CD4-positive, alpha-beta memory T cell (primary cell): Measurements from ENCODE around the gene KRTAP3-2. TPM values are rescaled to one million over a fixed set of nuclear protein-coding genes. Genes with fewer than 3 reads are reported as not detected.
A peak's percentile ranks its signal among the peaks of the same experiment; 100 is the strongest.

ENCODE experiments used
- CTCF ChIA-PET: fragments of 350-600 bp; sonication (Branson Sonifier 250); formaldehyde crosslinking; loops from one replicate; lab custom pipeline; 2021; ENCODE audit warnings: inconsistent platforms; ENCODE audit not compliant: partially characterized antibody; lab: Charles Lee
- POLR2A ChIA-PET: fragments of 350-600 bp; sonication (Branson Sonifier 250); formaldehyde crosslinking; loops from one replicate; lab custom pipeline; 2021; ENCODE audit not compliant: partially characterized antibody; lab: Charles Lee
- DNase-seq, 5 donors: peaks; one replicate each; pipeline versions ENCODE4 v3.0.0 to v3.0.0-alpha.2; 2020 to 2022; ENCODE audit warnings: mixed read lengths in 1 of 5
- H3K27ac ChIP-seq: one replicate; pipeline ENCODE4 v1.7.0; 2013; ENCODE audit warnings: low read depth, low read length
- H3K27me3 ChIP-seq: 2 replicates; pipeline ENCODE4 v1.7.0; 2013; ENCODE audit warnings: mild to moderate bottlenecking, low read length, moderate library complexity; ENCODE audit not compliant: insufficient read depth
- H3K36me3 ChIP-seq: 2 replicates; pipeline ENCODE4 v1.7.0; 2013; ENCODE audit warnings: mild to moderate bottlenecking, low read length, moderate library complexity; ENCODE audit not compliant: insufficient read depth
- H3K4me1 ChIP-seq: 2 replicates; pipeline ENCODE4 v1.7.0; 2013; ENCODE audit warnings: mild to moderate bottlenecking, low read length, moderate library complexity; ENCODE audit not compliant: insufficient read depth
- H3K4me3 ChIP-seq, 2 donors: one replicate each; pipeline ENCODE4 v1.7.0; 2013; ENCODE audit warnings: low read length in 2 of 2, mild to moderate bottlenecking in 1 of 2
- H3K9me3 ChIP-seq, 2 donors: one replicate each; pipeline ENCODE4 v1.7.0; 2013; ENCODE audit warnings: low read length in 2 of 2, control low read depth in 1 of 2; ENCODE audit not compliant: control insufficient read depth in 1 of 2
- H3K27ac Mint-ChIP-seq, 7 donors: one replicate each; pipeline ENCODE4 v1.8.0; 2020 to 2021; ENCODE audit warnings: mixed read lengths in 7 of 7, mild to moderate bottlenecking in 6 of 7, inconsistent platforms in 3 of 7, moderate library complexity in 3 of 7
- H3K27me3 Mint-ChIP-seq, 2 donors: one replicate each; pipeline ENCODE4 v1.8.0; 2020 to 2021; ENCODE audit warnings: mixed read lengths in 2 of 2
- H3K36me3 Mint-ChIP-seq, 2 donors: one replicate each; pipeline ENCODE4 v1.8.0; 2020 to 2021; ENCODE audit warnings: mixed read lengths in 2 of 2, inconsistent platforms in 1 of 2, mild to moderate bottlenecking in 1 of 2
- H3K4me1 Mint-ChIP-seq, 4 donors: one replicate each; pipeline ENCODE4 v1.8.0; 2020 to 2021; ENCODE audit warnings: mixed read lengths in 4 of 4, mild to moderate bottlenecking in 1 of 4
- H3K4me3 Mint-ChIP-seq, 8 donors: one replicate each; pipeline ENCODE4 v1.8.0; 2020 to 2021; ENCODE audit warnings: mixed read lengths in 8 of 8, mild to moderate bottlenecking in 7 of 8, moderate library complexity in 6 of 8, inconsistent platforms in 3 of 8
- H3K9me3 Mint-ChIP-seq, 8 donors: one replicate each; pipeline ENCODE4 v1.8.0; 2020 to 2021; ENCODE audit warnings: mixed read lengths in 8 of 8, mild to moderate bottlenecking in 5 of 8, inconsistent platforms in 3 of 8, moderate library complexity in 1 of 8
- intact Hi-C: fragments of 100-400 bp; cut with micrococcal nuclease; formaldehyde crosslinking; loops from one replicate; pipeline ENCODE4 v1.15.1; 2023
- polyA plus RNA-seq, 2 donors: library from polyadenylated mRNA; unstranded; fragments of 300-500 nt; fragmentation: Illumina TruSeq; gene quantifications; one replicate each; pipeline ENCODE4 v1.2.3, GENCODE V29; 2021
- total RNA-seq, 2 experiments: library from RNA; stranded (reverse); gene quantifications; one replicate each; pipeline ENCODE4 v1.2.3, GENCODE V29; 2021

Gene KRTAP3-2
- total and polyA plus RNA-seq, 4 experiments from 2014 or later = not detected

GRCh38 chr17:40966848-40967247 is 32.9 kb downstream of the KRTAP3-2 start, which contains the start of gene KRT39:
Gene KRT39 (minus strand): TSS chr17:40966948. CDS start chr17:40966856, 92 bp downstream.
- intact Hi-C loops = no loop called here
- H3K4me3 ChIP-seq = no peak within 1 kb of the TSS
- Mint-ChIP-seq H3K27me3 (peaks cover 2 to 9% of the 10 kb centered on the region in 2 donors), H3K4me3 (no peak within 1 kb of the TSS), H3K36me3 (no peaks in the 10 kb centered on the region), H3K27ac (no peak within 1 kb of the TSS), H3K4me1 (peaks cover 0 to 3% (median 0%) of the 10 kb centered on the region in 4 donors), H3K9me3 (peaks cover 0 to 4% (median 0%) of the 10 kb centered on the region in 8 donors)
- H3K4me1 ChIP-seq = no peaks in the 10 kb centered on the region
- H3K9me3 ChIP-seq = no peaks in the 10 kb centered on the region
- no peak within 1 kb of the TSS for H3K27ac ChIP-seq
- H3K36me3 ChIP-seq = no peaks in the 10 kb centered on the region
- CTCF ChIA-PET = interaction anchor here (1.4 kb wide), 1 partner anchor 15 kb away, joined by 4 read pairs; no protein-coding TSS in a partner anchor
- POLR2A ChIA-PET = no interaction called here
- H3K27me3 ChIP-seq = no peaks in the 10 kb centered on the region
- no peak for DNase-seq

- no peak overlapping the region for H3K4me3 Mint-ChIP-seq
- ChIA-PET POLR2A (no interaction called here), CTCF (interaction anchor here (0.8 to 2.3 kb wide), 5 partner anchors 11 to 359 kb away, joined by 3 to 7 read pairs (median 5); no protein-coding TSS in a partner anchor)
- no peak overlapping the region for H3K4me3 ChIP-seq
- peak in 4 of 5 donors; percentile 12 to 17 (median 14) for DNase-seq
- H3K36me3 ChIP-seq = no peaks in the 10 kb centered on the region
- intact Hi-C loops = no loop called here
- H3K27me3 Mint-ChIP-seq = peaks cover 2 to 4% of the 10 kb centered on the region in 2 donors
- H3K36me3 Mint-ChIP-seq = no peaks in the 10 kb centered on the region
- no peak overlapping the region for H3K27ac Mint-ChIP-seq
- H3K4me1 ChIP-seq = no peaks in the 10 kb centered on the region
- H3K27ac ChIP-seq = no peak overlapping the region
- no peaks in the 10 kb centered on the region for H3K9me3 ChIP-seq
- no peaks in the 10 kb centered on the region for H3K27me3 ChIP-seq
- H3K4me1 Mint-ChIP-seq = peaks cover 0 to 3% (median 0%) of the 10 kb centered on the region in 4 donors
- peaks cover 0 to 4% (median under 1%) of the 10 kb centered on the region in 8 donors for H3K9me3 Mint-ChIP-seq
These were observed 35.9 kb downstream of the KRTAP3-2 start for GRCh38 chr17:40963838-40964237.

GRCh38 chr17:40962059-40962561 is 37.6 kb downstream of the KRTAP3-2 start:
- H3K27ac Mint-ChIP-seq = no peak overlapping the region
- intact Hi-C loops = no loop called here
- no peaks in the 10 kb centered on the region for H3K9me3 ChIP-seq
- POLR2A ChIA-PET = no interaction called here
- H3K27me3 ChIP-seq = no peaks in the 10 kb centered on the region
- H3K36me3 ChIP-seq = no peaks in the 10 kb centered on the region
- no peaks in the 10 kb centered on the region for H3K36me3 Mint-ChIP-seq
- H3K27ac ChIP-seq = no peak overlapping the region
- peaks cover 0 to 4% (median 0%) of the 10 kb centered on the region in 8 donors for H3K9me3 Mint-ChIP-seq
- peaks cover 2 to 5% of the 10 kb centered on the region in 2 donors for H3K27me3 Mint-ChIP-seq
- peaks cover 0 to 3% (median 0%) of the 10 kb centered on the region in 4 donors for H3K4me1 Mint-ChIP-seq
- no peak overlapping the region for H3K4me3 ChIP-seq
- no peak overlapping the region for H3K4me3 Mint-ChIP-seq
- DNase-seq = no peak
- H3K4me1 ChIP-seq = no peaks in the 10 kb centered on the region
- CTCF ChIA-PET = interaction anchor here (0.9 to 2.3 kb wide), 7 partner anchors 8 to 526 kb away, joined by 3 to 6 read pairs (median 4); no protein-coding TSS in a partner anchor

GRCh38 chr17:40961591-40961990 is 38.1 kb downstream of the KRTAP3-2 start:
- DNase-seq = no peak
- no peaks in the 10 kb centered on the region for H3K27me3 ChIP-seq
- Mint-ChIP-seq H3K4me3 (no peak overlapping the region), H3K4me1 (peaks cover 0 to 3% (median 0%) of the 10 kb centered on the region in 4 donors), H3K27ac (no peak overlapping the region), H3K27me3 (peaks cover 2 to 5% of the 10 kb centered on the region in 2 donors), H3K9me3 (peaks cover 0 to 4% (median 0%) of the 10 kb centered on the region in 8 donors), H3K36me3 (no peaks in the 10 kb centered on the region)
- no peaks in the 10 kb centered on the region for H3K9me3 ChIP-seq
- H3K27ac ChIP-seq = no peak overlapping the region
- ChIA-PET POLR2A (no interaction called here), CTCF (interaction anchor here (0.9 to 2.3 kb wide), 7 partner anchors 9 to 527 kb away, joined by 3 to 6 read pairs (median 4); no protein-coding TSS in a partner anchor)
- no peaks in the 10 kb centered on the region for H3K36me3 ChIP-seq
- no peaks in the 10 kb centered on the region for H3K4me1 ChIP-seq
- intact Hi-C loops = no loop called here
- no peak overlapping the region for H3K4me3 ChIP-seq

GRCh38 chr17:40960144-40960543 is 39.6 kb downstream of the KRTAP3-2 start:
- no peak for DNase-seq
- Mint-ChIP-seq H3K4me1 (peaks cover 0 to 3% (median 0%) of the 10 kb centered on the region in 4 donors), H3K27ac (no peak overlapping the region), H3K4me3 (no peak overlapping the region), H3K9me3 (peaks cover 0 to 4% (median 0%) of the 10 kb centered on the region in 8 donors), H3K27me3 (peaks cover 0 to 6% of the 10 kb centered on the region in 2 donors), H3K36me3 (no peaks in the 10 kb centered on the region)
- H3K9me3 ChIP-seq = no peaks in the 10 kb centered on the region
- no peak overlapping the region for H3K27ac ChIP-seq
- no peak overlapping the region for H3K4me3 ChIP-seq
- H3K36me3 ChIP-seq = no peaks in the 10 kb centered on the region
- POLR2A ChIA-PET = no interaction called here
- no peaks in the 10 kb centered on the region for H3K4me1 ChIP-seq
- CTCF ChIA-PET = no interaction called here
- no peaks in the 10 kb centered on the region for H3K27me3 ChIP-seq
- intact Hi-C loops = no loop called here

DNA sequence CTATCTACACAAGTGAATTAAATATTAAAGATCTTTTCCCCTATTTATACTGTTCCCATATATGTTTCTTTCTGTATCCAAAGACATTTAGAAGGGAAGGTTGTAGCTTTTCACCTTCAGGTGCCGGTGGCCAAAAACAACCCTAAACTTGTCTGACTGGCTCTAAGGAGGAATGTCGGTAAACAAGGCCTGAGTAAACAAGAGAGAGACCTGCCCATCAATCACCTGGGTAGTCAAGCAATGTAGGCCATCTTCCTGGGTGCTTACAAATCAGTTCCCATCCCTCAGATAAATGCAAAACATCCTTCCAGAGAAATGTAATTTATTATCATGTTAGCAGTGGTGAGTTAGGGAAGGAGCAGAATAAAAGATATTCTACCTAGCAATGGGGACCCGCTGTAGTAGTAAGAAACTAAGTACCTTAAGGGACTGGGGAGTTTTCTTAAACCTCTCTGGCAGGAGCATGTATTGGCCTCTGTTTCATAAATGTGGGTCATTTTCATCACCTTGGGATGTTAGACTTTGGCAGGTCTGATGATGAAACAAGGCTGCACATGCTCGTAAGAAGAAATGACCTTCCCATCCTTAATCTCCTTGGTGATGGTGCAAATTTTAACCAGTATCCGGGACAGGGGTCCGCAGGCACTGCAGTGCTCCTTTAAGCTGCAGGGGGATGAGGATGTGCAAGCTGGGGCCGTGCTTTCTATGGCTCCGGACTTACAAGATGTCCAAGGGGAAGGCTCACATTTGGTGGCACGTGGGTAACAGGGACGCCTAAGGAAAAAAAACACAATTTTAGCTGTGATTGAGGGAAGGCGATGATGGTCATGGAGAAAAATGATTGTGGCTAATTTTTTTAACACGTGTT is 41.4 kb downstream of the KRTAP3-2 start:
- CTCF ChIA-PET = no interaction called here
- no peak overlapping the region for H3K27ac Mint-ChIP-seq
- Histone ChIP-seq H3K9me3 (no peaks in the 10 kb centered on the region), H3K27me3 (peaks cover 4% of the 10 kb centered on the region), H3K27ac (no peak overlapping the region), H3K4me3 (no peak overlapping the region), H3K36me3 (no peaks in the 10 kb centered on the region), H3K4me1 (no peaks in the 10 kb centered on the region)
- intact Hi-C loops = no loop called here
- no peaks in the 10 kb centered on the region for H3K4me1 Mint-ChIP-seq
- POLR2A ChIA-PET = no interaction called here
- H3K9me3 Mint-ChIP-seq = peaks cover 0 to 2% (median 0%) of the 10 kb centered on the region in 8 donors
- no peak overlapping the region for H3K4me3 Mint-ChIP-seq
- peaks cover 6 to 9% of the 10 kb centered on the region in 2 donors for H3K27me3 Mint-ChIP-seq
- DNase-seq = no peak
- H3K36me3 Mint-ChIP-seq = no peaks in the 10 kb centered on the region
